CD14-positive monocyte (primary cell): ENCODE measurements around the gene EXD3. TPM values are rescaled to one million over a fixed set of nuclear protein-coding genes. Genes with fewer than 3 reads are reported as not detected.
"Not testable (repeated sequence)": the region's sequence is repeated elsewhere in the genome, so short reads cannot be mapped to it uniquely, and the experiment has no call there.

Experiments
- DNase-seq, 3 donors: peaks; one replicate each; pipeline ENCODE4 v3.0.0-alpha.2; 2011 to 2022
- H2AFZ ChIP-seq: 2 replicates; pipeline ENCODE4 v1.6.0; 2012; ENCODE audit warnings: mild to moderate bottlenecking, low read depth, low read length, inconsistent platforms; ENCODE audit not compliant: insufficient read depth, poor library complexity, severe bottlenecking
- H3K27ac ChIP-seq, 2 donors: 1 replicate in 1 of 2; 2 replicates in 1 of 2; pipeline ENCODE4 v1.5.1; 2012 to 2013; ENCODE audit warnings: low read length in 2 of 2, control low read depth in 1 of 2, inconsistent platforms in 1 of 2, low read depth in 1 of 2, mild to moderate bottlenecking in 1 of 2
- H3K27me3 ChIP-seq, 2 donors: one replicate each; pipeline versions ENCODE4 v1.6.0 to v1.6.1; 2011 to 2013; ENCODE audit warnings: low read length in 2 of 2; ENCODE audit not compliant: control insufficient read depth in 2 of 2, insufficient read depth in 2 of 2
- H3K36me3 ChIP-seq, 2 donors: replicated peaks in 1 of 2; 1 replicate in 1 of 2; 2 replicates in 1 of 2; pipeline versions ENCODE4 v1.5.1 to v1.6.1; 2012 to 2013; ENCODE audit warnings: low read length in 2 of 2, control low read depth in 1 of 2, inconsistent platforms in 1 of 2, mild to moderate bottlenecking in 1 of 2; ENCODE audit not compliant: insufficient read depth in 2 of 2, control insufficient read depth in 1 of 2
- H3K4me1 ChIP-seq, 2 donors: 1 replicate in 1 of 2; 2 replicates in 1 of 2; pipeline versions ENCODE4 v1.5.1 to v1.6.1; 2012 to 2013; ENCODE audit warnings: low read length in 2 of 2, control low read depth in 1 of 2, inconsistent platforms in 1 of 2, mild to moderate bottlenecking in 1 of 2, moderate library complexity in 1 of 2; ENCODE audit not compliant: insufficient read depth in 2 of 2, control insufficient read depth in 1 of 2
- H3K4me2 ChIP-seq: replicated peaks from 2 replicates; pipeline ENCODE3; 2012; ENCODE audit warnings: low read length, moderate library complexity, mild to moderate bottlenecking; ENCODE audit not compliant: poor library complexity, severe bottlenecking; ENCODE audit errors: extremely low read depth
- H3K4me3 ChIP-seq, 3 experiments: fragments of 200-600 bp in 1 of 3; sonication (generic) in 1 of 3; replicated peaks in 1 of 3; 1 replicate in 2 of 3; 2 replicates in 1 of 3; pipeline ENCODE4 v1.5.1; 2011 to 2013; ENCODE audit warnings: low read length in 3 of 3, mild to moderate bottlenecking in 3 of 3, control low read depth in 2 of 3, low read depth in 2 of 3, inconsistent platforms in 1 of 3, moderate library complexity in 1 of 3
- H3K79me2 ChIP-seq: 2 replicates; pipeline ENCODE4 v1.6.0; 2012; ENCODE audit warnings: mild to moderate bottlenecking, control low read depth, inconsistent platforms, low read length, moderate library complexity; ENCODE audit not compliant: insufficient read depth
- H3K9ac ChIP-seq: 2 replicates; pipeline ENCODE4 v1.6.0; 2017; ENCODE audit warnings: low read length, mild to moderate bottlenecking; ENCODE audit not compliant: insufficient read depth, poor library complexity, severe bottlenecking
- H3K9me3 ChIP-seq, 2 donors: replicated peaks in 1 of 2; 1 replicate in 1 of 2; 2 replicates in 1 of 2; pipeline versions ENCODE4 v1.5.1 to v1.6.1; 2012 to 2013; ENCODE audit warnings: low read length in 2 of 2, control low read depth in 1 of 2; ENCODE audit not compliant: control insufficient read depth in 1 of 2, insufficient read depth in 1 of 2
- H4K20me1 ChIP-seq: 2 replicates; pipeline ENCODE4 v1.6.0; 2012; ENCODE audit warnings: mild to moderate bottlenecking, low read length, control low read depth, moderate library complexity; ENCODE audit not compliant: insufficient read depth
- H3K27ac Mint-ChIP-seq, 7 donors: one replicate each; pipeline ENCODE4 v1.8.0; 2020; ENCODE audit warnings: mild to moderate bottlenecking in 7 of 7, mixed read lengths in 7 of 7, moderate library complexity in 6 of 7, inconsistent platforms in 2 of 7
- H3K27me3 Mint-ChIP-seq, 3 donors: one replicate each; pipeline ENCODE4 v1.8.0; 2021 to 2022; ENCODE audit warnings: low read depth in 3 of 3, mild to moderate bottlenecking in 3 of 3, mixed read lengths in 3 of 3, moderate library complexity in 3 of 3, inconsistent platforms in 1 of 3
- H3K36me3 Mint-ChIP-seq, 2 donors: one replicate each; pipeline ENCODE4 v1.8.0; 2020; ENCODE audit warnings: mixed read lengths in 2 of 2, inconsistent platforms in 1 of 2, mild to moderate bottlenecking in 1 of 2
- H3K4me1 Mint-ChIP-seq: one replicate; pipeline ENCODE4 v1.8.0; 2020; ENCODE audit warnings: mild to moderate bottlenecking, mixed read lengths
- H3K4me3 Mint-ChIP-seq, 2 donors: one replicate each; pipeline ENCODE4 v1.8.0; 2020; ENCODE audit warnings: mild to moderate bottlenecking in 2 of 2, mixed read lengths in 2 of 2, moderate library complexity in 1 of 2
- H3K9me3 Mint-ChIP-seq, 7 donors: one replicate each; pipeline ENCODE4 v1.8.0; 2020 to 2022; ENCODE audit warnings: mixed read lengths in 7 of 7, mild to moderate bottlenecking in 6 of 7, moderate library complexity in 6 of 7, inconsistent platforms in 2 of 7
- CTCF ChIP-seq: fragments of 200-600 bp; IDR thresholded peaks from one replicate; pipeline ENCODE4 v1.8.0; 2022; ENCODE audit warnings: antibody characterized with exemption, mild to moderate bottlenecking
- WGBS: methylation state at CpG from one replicate; pipeline ENCODE4 v1.1.5; 2013; ENCODE audit warnings: missing lambda C conversion rate; ENCODE audit not compliant: insufficient coverage; 5-methylcytosine and 5-hydroxymethylcytosine counted together
- intact Hi-C, 2 donors: fragments of 100-400 bp; cut with micrococcal nuclease; formaldehyde crosslinking; loops; one replicate each; pipeline versions ENCODE4 v1.15.0 to v1.15.1; 2023
- polyA plus RNA-seq, 3 donors: library from polyadenylated mRNA; depleted of rRNA in 1 of 3; unstranded in 2 of 3; stranded (reverse) in 1 of 3; fragments of 300-500 nt in 2 of 3; fragments of >200 nt in 1 of 3; fragmentation: Illumina TruSeq in 2 of 3; gene quantifications; 1 replicate in 2 of 3; 2 replicates in 1 of 3; pipeline ENCODE4 v1.2.3, GENCODE V29; 2012 to 2021

Gene EXD3
- polyA plus RNA-seq, 3 donors, result 2.0 to 10.8 (median 3.0) TPM

DNA sequence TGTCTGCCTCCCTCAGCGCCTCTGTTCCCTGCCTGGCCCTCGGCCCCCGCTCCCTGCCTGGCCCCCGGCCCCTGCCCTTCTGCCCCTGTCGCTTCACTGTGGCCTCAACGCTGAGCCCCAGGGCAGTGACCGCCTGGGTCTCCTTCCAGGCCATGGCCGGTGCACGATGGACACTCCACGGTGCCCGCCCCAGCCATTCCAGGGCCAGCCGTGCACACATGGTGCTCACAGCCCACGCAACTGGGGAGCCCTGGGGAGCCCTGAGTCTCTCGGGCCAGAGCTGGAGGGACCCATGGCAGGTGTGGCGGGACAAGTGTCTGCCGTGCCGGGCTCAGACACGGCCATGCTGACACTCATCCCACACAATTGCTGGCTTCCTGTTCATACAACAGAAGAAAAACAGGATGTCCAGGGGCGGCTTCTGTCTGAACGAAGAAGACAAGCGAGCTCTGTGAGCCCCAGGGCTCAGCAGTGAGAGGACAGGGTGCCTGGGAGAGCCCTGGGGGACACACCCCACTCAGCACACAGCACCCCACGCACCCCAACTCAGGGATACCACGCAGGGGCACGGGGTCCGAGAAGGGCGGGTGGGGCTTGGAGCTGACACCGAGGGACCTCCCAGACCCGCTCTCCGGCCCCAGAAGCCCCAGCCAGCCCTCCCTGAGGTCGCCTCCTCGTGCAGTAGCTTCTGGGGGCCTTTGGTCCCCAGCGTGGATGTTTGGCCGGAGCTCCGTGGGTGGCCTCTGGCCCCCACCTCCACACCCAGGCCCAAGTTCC, 35.7 kb downstream of the EXD3 start:
- H2AFZ ChIP-seq, result no peak overlapping the region
- no peak overlapping the region for H3K9ac ChIP-seq
- no peak overlapping the region for H3K27ac ChIP-seq
- H3K9me3 ChIP-seq, result no peaks in the 10 kb centered on the region
- H3K4me2 ChIP-seq, result no peak overlapping the region
- no peaks in the 10 kb centered on the region for H3K79me2 ChIP-seq
- Mint-ChIP-seq H3K27me3 (peaks cover 0 to 1% (median 0%) of the 10 kb centered on the region in 3 donors), H3K9me3 (no peaks in the 10 kb centered on the region), H3K36me3 (peaks cover 2 to 13% of the 10 kb centered on the region in 2 donors), H3K4me3 (no peak overlapping the region), H3K4me1 (peaks cover 4% of the 10 kb centered on the region), H3K27ac (peak overlapping the region in 1 of 7 donors; percentile 10)
- no peaks in the 10 kb centered on the region for H4K20me1 ChIP-seq
- no peak overlapping the region for H3K4me3 ChIP-seq
- no peaks in the 10 kb centered on the region for H3K27me3 ChIP-seq
- intact Hi-C loops, result no loop called here
- 61% methylated on average over 30 of the region's 34 CpGs for WGBS
- H3K36me3 ChIP-seq, result peaks cover 5% of the 10 kb centered on the region in 2 donors
- H3K4me1 ChIP-seq, result no peaks in the 10 kb centered on the region
- no peak for TF ChIP-seq CTCF
- no peak for DNase-seq

DNA sequence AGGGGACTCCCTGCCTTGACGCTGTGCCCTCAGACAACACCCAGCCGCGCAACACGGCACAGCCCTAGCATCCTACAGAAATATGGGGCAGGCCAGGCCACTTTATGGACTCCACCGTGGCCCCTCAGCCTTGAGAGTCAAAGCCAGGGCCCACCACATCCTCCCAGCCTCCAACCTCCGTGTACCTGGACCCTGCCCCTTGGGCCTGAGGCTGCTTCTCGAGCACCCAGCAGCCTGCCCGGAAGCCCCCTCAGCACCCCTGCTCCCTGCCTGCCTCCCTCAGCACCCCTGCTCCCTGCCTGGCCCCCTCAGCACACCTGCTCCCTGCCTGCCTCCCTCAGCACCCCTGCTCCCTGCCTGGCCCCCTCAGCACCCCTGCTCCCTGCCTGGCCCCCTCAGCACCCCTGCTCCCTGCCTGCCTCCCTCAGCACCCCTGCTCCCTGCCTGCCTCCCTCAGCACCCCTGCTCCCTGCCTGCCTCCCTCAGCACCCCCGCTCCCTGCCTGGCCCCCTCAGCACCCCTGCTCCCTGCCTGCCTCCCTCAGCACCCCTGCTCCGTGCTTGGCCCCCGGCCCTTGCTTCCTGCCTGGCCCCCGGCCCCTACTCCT, 36.4 kb downstream of the EXD3 start:
- H3K4me1 ChIP-seq, H3K36me3 Mint-ChIP-seq, H3K4me2 ChIP-seq, H3K27me3 ChIP-seq, H3K4me1 Mint-ChIP-seq, H3K9me3 ChIP-seq, H3K36me3 ChIP-seq, H3K4me3 ChIP-seq, H4K20me1 ChIP-seq, DNase-seq, H3K27ac ChIP-seq, H2AFZ ChIP-seq, H3K79me2 ChIP-seq, H3K9me3 Mint-ChIP-seq, H3K27ac Mint-ChIP-seq, H3K4me3 Mint-ChIP-seq, intact Hi-C loops, H3K9ac ChIP-seq, H3K27me3 Mint-ChIP-seq: not testable (repeated sequence)
- WGBS, result 83% methylated on average over 10 of the region's 12 CpGs
